ENCODE results near the gene PPM1B. TPM values are rescaled to one million over a fixed set of nuclear protein-coding genes. Genes with fewer than 3 reads are reported as not detected.
"Not testable (repeated sequence)": the region's sequence is repeated elsewhere in the genome, so short reads cannot be mapped to it uniquely, and the experiment has no call there.

Gene PPM1B
- total and polyA plus RNA-seq, 8 donors = 37.5 to 66.2 (median 57.0) TPM

GRCh38 chr2:44124500-44124899 is 44.2 kb upstream of the PPM1B start:
- Histone ChIP-seq H3K9me3 (no peaks in the 10 kb centered on the region), H3K4me1 (peaks cover 0 to 7% of the 10 kb centered on the region in 2 donors), H3K27ac (no peak overlapping the region), H3K4me3 (no peak overlapping the region), H3K36me3 (no peaks in the 10 kb centered on the region), H3K27me3 (no peaks in the 10 kb centered on the region)
- no peak for TF ChIP-seq CTCF (IDR thresholded peaks at IDR 0.05)
- no peak for ATAC-seq
- intact Hi-C loops (cut with DNase I) = no loop called here
- no peak for DNase-seq

GRCh38 chr2:44126106-44126797 is 42.4 kb upstream of the PPM1B start:
- DNase-seq (no peak), ATAC-seq (no peak)
- H3K27ac ChIP-seq = no peak overlapping the region
- H3K9me3 ChIP-seq = no peaks in the 10 kb centered on the region
- TF ChIP-seq CTCF (IDR thresholded peaks at IDR 0.05) = no peak
- no peaks in the 10 kb centered on the region for H3K36me3 ChIP-seq
- H3K4me3 ChIP-seq = no peak overlapping the region
- intact Hi-C loops (cut with DNase I) = no loop called here
- H3K4me1 ChIP-seq = no peaks in the 10 kb centered on the region
- H3K27me3 ChIP-seq = no peaks in the 10 kb centered on the region

GRCh38 chr2:44130441-44130840 is 38.2 kb upstream of the PPM1B start:
- ATAC-seq = no peak

GRCh38 chr2:44131177-44131576 is 37.5 kb upstream of the PPM1B start:
- H3K4me3 ChIP-seq = no peak overlapping the region
- H3K36me3 ChIP-seq = no peaks in the 10 kb centered on the region
- intact Hi-C loops (cut with DNase I) = no loop called here
- H3K9me3 ChIP-seq = no peaks in the 10 kb centered on the region
- H3K27ac ChIP-seq = no peak overlapping the region
- no peak for TF ChIP-seq CTCF (IDR thresholded peaks at IDR 0.05)
- ATAC-seq = no peak
- DNase-seq = no peak
- H3K27me3 ChIP-seq = no peaks in the 10 kb centered on the region
- no peaks in the 10 kb centered on the region for H3K4me1 ChIP-seq

More at GRCh38 chr2:44130441-44130840, 38.2 kb upstream of the PPM1B start:
- TF ChIP-seq CTCF (IDR thresholded peaks at IDR 0.05) = no peak
- Histone ChIP-seq H3K4me1 (no peaks in the 10 kb centered on the region), H3K27me3 (no peaks in the 10 kb centered on the region), H3K4me3 (no peak overlapping the region), H3K36me3 (no peaks in the 10 kb centered on the region), H3K27ac (no peak overlapping the region), H3K9me3 (no peaks in the 10 kb centered on the region)
- DNase-seq = no peak
- intact Hi-C loops (cut with DNase I) = no loop called here

GRCh38 chr2:44133602-44134001 is 35.1 kb upstream of the PPM1B start:
- DNase-seq; intact Hi-C loops (cut with DNase I); H3K27ac ChIP-seq; H3K36me3 ChIP-seq; H3K9me3 ChIP-seq; H3K27me3 ChIP-seq; H3K4me3 ChIP-seq; ATAC-seq; H3K4me1 ChIP-seq: not testable (repeated sequence)

GRCh38 chr2:44134848-44135247 is 33.8 kb upstream of the PPM1B start:
- intact Hi-C loops (cut with DNase I) = no loop called here
- Histone ChIP-seq H3K9me3 (no peaks in the 10 kb centered on the region), H3K4me1 (peaks cover 0 to 4% of the 10 kb centered on the region in 2 donors), H3K27me3 (no peaks in the 10 kb centered on the region), H3K4me3 (no peak overlapping the region), H3K27ac (no peak overlapping the region), H3K36me3 (no peaks in the 10 kb centered on the region)
- no peak for TF ChIP-seq CTCF (IDR thresholded peaks at IDR 0.05)
- ATAC-seq (no peak), DNase-seq (no peak)

Measured in left lung (tissue), 10 donors.